Esophagus squamous epithelium (tissue), 4 donors: ENCODE results near the gene ABHD1.

ENCODE experiments used
- POLR2A ChIP-seq, 4 donors: fragments of 450-650 bp; IDR thresholded peaks; one replicate each; pipeline ENCODE4 v1.6.1; 2017; ENCODE audit warnings: antibody characterized with exemption in 4 of 4, mild to moderate bottlenecking in 4 of 4, moderate library complexity in 3 of 4
- TF ChIP-seq, protein P1 (sequence below), 6 experiments: fragments of 450-650 bp in 4 of 6; fragments of 200-600 bp in 2 of 6; sonication (generic) in 2 of 6; IDR thresholded peaks; one replicate each; pipeline ENCODE4 v1.5.1; 2016 to 2019; ENCODE audit warnings: antibody characterized with exemption in 6 of 6, mild to moderate bottlenecking in 4 of 6, moderate library complexity in 4 of 6

DNA sequence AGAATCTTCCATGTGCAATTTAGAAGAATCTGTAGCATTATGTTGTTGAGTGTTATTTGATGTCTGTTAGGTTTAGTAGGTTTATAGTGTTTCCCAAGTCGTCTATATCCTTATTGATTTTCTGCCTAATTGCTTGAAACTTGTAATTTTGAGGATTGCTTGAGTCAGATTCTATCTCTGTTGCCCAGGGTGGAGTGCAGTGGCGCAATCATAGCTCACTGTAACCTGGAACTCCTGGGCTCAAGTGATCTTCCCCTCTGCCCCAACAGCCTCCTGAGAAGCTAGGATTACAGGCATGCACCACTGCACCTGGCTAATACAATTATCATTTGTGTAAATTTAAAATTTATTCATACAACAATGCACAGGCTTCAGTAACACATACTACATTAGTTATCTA, 22.1 kb downstream of the ABHD1 start:
- TF ChIP-seq, protein P1, sequence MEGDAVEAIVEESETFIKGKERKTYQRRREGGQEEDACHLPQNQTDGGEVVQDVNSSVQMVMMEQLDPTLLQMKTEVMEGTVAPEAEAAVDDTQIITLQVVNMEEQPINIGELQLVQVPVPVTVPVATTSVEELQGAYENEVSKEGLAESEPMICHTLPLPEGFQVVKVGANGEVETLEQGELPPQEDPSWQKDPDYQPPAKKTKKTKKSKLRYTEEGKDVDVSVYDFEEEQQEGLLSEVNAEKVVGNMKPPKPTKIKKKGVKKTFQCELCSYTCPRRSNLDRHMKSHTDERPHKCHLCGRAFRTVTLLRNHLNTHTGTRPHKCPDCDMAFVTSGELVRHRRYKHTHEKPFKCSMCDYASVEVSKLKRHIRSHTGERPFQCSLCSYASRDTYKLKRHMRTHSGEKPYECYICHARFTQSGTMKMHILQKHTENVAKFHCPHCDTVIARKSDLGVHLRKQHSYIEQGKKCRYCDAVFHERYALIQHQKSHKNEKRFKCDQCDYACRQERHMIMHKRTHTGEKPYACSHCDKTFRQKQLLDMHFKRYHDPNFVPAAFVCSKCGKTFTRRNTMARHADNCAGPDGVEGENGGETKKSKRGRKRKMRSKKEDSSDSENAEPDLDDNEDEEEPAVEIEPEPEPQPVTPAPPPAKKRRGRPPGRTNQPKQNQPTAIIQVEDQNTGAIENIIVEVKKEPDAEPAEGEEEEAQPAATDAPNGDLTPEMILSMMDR (IDR thresholded peaks at IDR 0.05), result no peak
- TF ChIP-seq POLR2A (IDR thresholded peaks at IDR 0.05), result no peak
